Stomach smooth muscle (tissue), 2 donors: Measurements from ENCODE around the gene UVRAG.
"Not testable (repeated sequence)": the region's sequence is repeated elsewhere in the genome, so short reads cannot be mapped to it uniquely, and the experiment has no call there.

Source experiments
- H3K27ac ChIP-seq: one replicate; pipeline ENCODE4 v1.7.0; 2013; ENCODE audit warnings: mild to moderate bottlenecking, low read length, inconsistent platforms
- H3K27me3 ChIP-seq, 2 donors: one replicate each; pipeline ENCODE4 v1.7.0; 2013; ENCODE audit warnings: low read length in 2 of 2; ENCODE audit not compliant: insufficient read depth in 2 of 2, control insufficient read depth in 1 of 2
- H3K36me3 ChIP-seq, 2 donors: one replicate each; pipeline ENCODE4 v1.7.0; 2013; ENCODE audit warnings: low read length in 2 of 2; ENCODE audit not compliant: control insufficient read depth in 2 of 2, insufficient read depth in 2 of 2
- H3K4me1 ChIP-seq: one replicate; pipeline ENCODE4 v1.7.0; 2013; ENCODE audit warnings: low read length; ENCODE audit not compliant: control insufficient read depth, insufficient read depth
- H3K4me3 ChIP-seq, 2 donors: one replicate each; pipeline ENCODE4 v1.7.0; 2013; ENCODE audit warnings: low read length in 2 of 2
- H3K9ac ChIP-seq, 2 donors: one replicate each; pipeline ENCODE4 v1.7.0; 2013; ENCODE audit warnings: low read length in 2 of 2, mild to moderate bottlenecking in 1 of 2
- H3K9me3 ChIP-seq, 2 donors: one replicate each; pipeline ENCODE4 v1.7.0; 2013; ENCODE audit warnings: low read length in 2 of 2; ENCODE audit not compliant: control insufficient read depth in 2 of 2
- donor health status: healthy.
- donor health status: Pancreatic carcinoma.

UVRAG gene

GRCh38 chr11:75878933-75879332 is 63.9 kb downstream of the UVRAG start:
- H3K36me3 ChIP-seq = peaks cover 3% of the 10 kb centered on the region in 2 donors
- H3K4me1 ChIP-seq = no peaks in the 10 kb centered on the region
- H3K4me3 ChIP-seq = no peak overlapping the region
- no peak overlapping the region for H3K27ac ChIP-seq
- H3K9me3 ChIP-seq = no peaks in the 10 kb centered on the region
- H3K9ac ChIP-seq = no peak overlapping the region
- no peaks in the 10 kb centered on the region for H3K27me3 ChIP-seq

GRCh38 chr11:75879737-75880136 is 64.7 kb downstream of the UVRAG start:
- Histone ChIP-seq H3K36me3 (peaks cover 3% of the 10 kb centered on the region in 2 donors), H3K4me3 (no peak overlapping the region), H3K27ac (no peak overlapping the region), H3K9me3 (no peaks in the 10 kb centered on the region), H3K9ac (no peak overlapping the region), H3K4me1 (no peaks in the 10 kb centered on the region), H3K27me3 (no peaks in the 10 kb centered on the region)

GRCh38 chr11:75880343-75880742 is 65.3 kb downstream of the UVRAG start:
- not testable (repeated sequence) for H3K27me3 ChIP-seq, H3K27ac ChIP-seq, H3K9me3 ChIP-seq, H3K4me1 ChIP-seq, H3K36me3 ChIP-seq, H3K9ac ChIP-seq, H3K4me3 ChIP-seq

- H3K27me3 ChIP-seq = no peaks in the 10 kb centered on the region
- H3K4me3 ChIP-seq = no peak overlapping the region
- H3K4me1 ChIP-seq = no peaks in the 10 kb centered on the region
- H3K9ac ChIP-seq = no peak overlapping the region
- H3K9me3 ChIP-seq = no peaks in the 10 kb centered on the region
- peaks cover 3% of the 10 kb centered on the region in 2 donors for H3K36me3 ChIP-seq
- no peak overlapping the region for H3K27ac ChIP-seq
Observed at GRCh38 chr11:75884321-75884720, 69.3 kb downstream of the UVRAG start.

GRCh38 chr11:75888416-75888815 is 73.4 kb downstream of the UVRAG start:
- Histone ChIP-seq H3K27ac (no peak overlapping the region), H3K9me3 (no peaks in the 10 kb centered on the region), H3K9ac (no peak overlapping the region), H3K36me3 (peaks cover 0 to 4% of the 10 kb centered on the region in 2 donors), H3K4me1 (no peaks in the 10 kb centered on the region), H3K4me3 (no peak overlapping the region), H3K27me3 (no peaks in the 10 kb centered on the region)

GRCh38 chr11:75891947-75892739 is 77.1 kb downstream of the UVRAG start:
- peaks cover 0 to 4% of the 10 kb centered on the region in 2 donors for H3K36me3 ChIP-seq
- no peaks in the 10 kb centered on the region for H3K9me3 ChIP-seq
- H3K4me1 ChIP-seq = no peaks in the 10 kb centered on the region
- no peak overlapping the region for H3K9ac ChIP-seq
- H3K27me3 ChIP-seq = no peaks in the 10 kb centered on the region
- H3K27ac ChIP-seq = no peak overlapping the region
- no peak overlapping the region for H3K4me3 ChIP-seq

GRCh38 chr11:75893251-75893650 is 78.2 kb downstream of the UVRAG start:
- H3K36me3 ChIP-seq = peaks cover 0 to 4% of the 10 kb centered on the region in 2 donors
- no peaks in the 10 kb centered on the region for H3K4me1 ChIP-seq
- H3K9ac ChIP-seq = no peak overlapping the region
- H3K27ac ChIP-seq = no peak overlapping the region
- no peaks in the 10 kb centered on the region for H3K27me3 ChIP-seq
- H3K9me3 ChIP-seq = no peaks in the 10 kb centered on the region
- H3K4me3 ChIP-seq = no peak overlapping the region

- Histone ChIP-seq H3K27me3 (no peaks in the 10 kb centered on the region), H3K9ac (no peak overlapping the region), H3K4me3 (no peak overlapping the region), H3K9me3 (no peaks in the 10 kb centered on the region), H3K27ac (no peak overlapping the region), H3K4me1 (no peaks in the 10 kb centered on the region), H3K36me3 (peaks cover 0 to 4% of the 10 kb centered on the region in 2 donors)
Observed at GRCh38 chr11:75894036-75894585, 79.1 kb downstream of the UVRAG start.

DNA sequence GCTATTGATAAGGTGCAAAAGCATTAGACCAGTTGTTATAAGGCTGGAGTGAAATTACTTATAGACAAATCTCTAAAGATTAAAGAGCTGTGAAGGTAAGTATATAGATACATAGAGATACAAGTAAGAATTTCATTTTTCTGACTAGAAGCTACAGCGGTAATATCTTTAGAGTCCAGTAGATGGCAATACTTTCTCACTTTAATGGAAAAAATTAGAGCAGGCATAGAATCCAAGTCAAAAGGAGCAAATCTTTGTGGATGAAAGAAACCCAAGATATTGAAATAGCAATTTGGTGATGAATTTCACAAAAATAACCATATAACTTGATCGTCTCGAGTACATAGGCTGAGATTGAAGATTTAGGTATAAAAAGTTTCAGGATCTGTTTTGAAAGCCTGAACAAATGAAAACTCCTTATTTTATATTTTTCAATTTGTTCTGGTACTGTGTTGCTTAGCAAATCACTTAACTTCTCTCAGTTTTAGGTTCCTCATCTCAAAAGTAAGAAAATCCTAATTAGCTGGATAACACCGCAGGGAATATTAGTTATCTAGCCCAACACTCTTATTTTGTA is 81.9 kb downstream of the UVRAG start:
- peaks cover 8% of the 10 kb centered on the region for H3K4me1 ChIP-seq
- H3K27me3 ChIP-seq = no peaks in the 10 kb centered on the region
- no peak overlapping the region for H3K27ac ChIP-seq
- H3K4me3 ChIP-seq = no peak overlapping the region
- H3K36me3 ChIP-seq = no peaks in the 10 kb centered on the region
- no peaks in the 10 kb centered on the region for H3K9me3 ChIP-seq
- no peak overlapping the region for H3K9ac ChIP-seq

DNA sequence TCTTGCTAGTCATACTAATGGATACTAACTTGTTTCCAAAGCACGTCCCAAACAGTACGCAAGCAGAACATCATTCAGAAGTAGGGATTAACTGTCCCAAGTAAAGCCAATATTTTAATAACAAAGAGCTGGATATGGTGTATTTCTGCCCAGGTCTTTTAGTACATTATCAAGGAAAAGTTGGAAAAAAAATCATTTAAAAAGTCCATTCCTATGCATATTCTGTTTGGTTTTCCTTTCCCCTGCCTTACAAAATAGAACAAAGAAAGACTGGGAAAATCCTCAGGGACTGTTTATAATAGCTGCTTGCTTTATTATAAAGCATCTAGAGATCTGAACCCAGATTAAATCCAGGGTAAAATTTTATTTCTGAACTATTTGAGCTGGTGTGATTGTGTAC is 83.9 kb downstream of the UVRAG start:
- no peak overlapping the region for H3K27ac ChIP-seq
- H3K27me3 ChIP-seq = no peaks in the 10 kb centered on the region
- H3K9ac ChIP-seq = no peak overlapping the region
- no peaks in the 10 kb centered on the region for H3K36me3 ChIP-seq
- no peak overlapping the region for H3K4me3 ChIP-seq
- peaks cover 8% of the 10 kb centered on the region for H3K4me1 ChIP-seq
- H3K9me3 ChIP-seq = no peaks in the 10 kb centered on the region

- H3K9ac ChIP-seq = no peak overlapping the region
- no peak overlapping the region for H3K4me3 ChIP-seq
- no peak overlapping the region for H3K27ac ChIP-seq
- no peaks in the 10 kb centered on the region for H3K36me3 ChIP-seq
- H3K9me3 ChIP-seq = no peaks in the 10 kb centered on the region
- no peaks in the 10 kb centered on the region for H3K27me3 ChIP-seq
- peaks cover 8% of the 10 kb centered on the region for H3K4me1 ChIP-seq
Observed at GRCh38 chr11:75899806-75900205, 84.8 kb downstream of the UVRAG start.
